Activated CD8-positive, alpha-beta memory T cell treated with anti-CD3 and anti-CD28 coated beads for 24 hours (primary cell): ENCODE measurements around the gene IL4R.

Experiments used
- DNase-seq: peaks from one replicate; pipeline ENCODE4 v3.0.0-alpha.2; 2020

Gene IL4R

DNA sequence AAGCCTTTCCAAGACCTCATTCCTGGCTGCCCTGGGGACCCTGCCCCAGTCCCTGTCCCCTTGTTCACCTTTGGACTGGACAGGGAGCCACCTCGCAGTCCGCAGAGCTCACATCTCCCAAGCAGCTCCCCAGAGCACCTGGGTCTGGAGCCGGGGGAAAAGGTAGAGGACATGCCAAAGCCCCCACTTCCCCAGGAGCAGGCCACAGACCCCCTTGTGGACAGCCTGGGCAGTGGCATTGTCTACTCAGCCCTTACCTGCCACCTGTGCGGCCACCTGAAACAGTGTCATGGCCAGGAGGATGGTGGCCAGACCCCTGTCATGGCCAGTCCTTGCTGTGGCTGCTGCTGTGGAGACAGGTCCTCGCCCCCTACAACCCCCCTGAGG is 49.5 kb downstream of the IL4R start:
- DNase-seq: no peak

GRCh38 chr16:27363797-27364196 is 50.0 kb downstream of the IL4R start:
- DNase-seq: no peak

DNA sequence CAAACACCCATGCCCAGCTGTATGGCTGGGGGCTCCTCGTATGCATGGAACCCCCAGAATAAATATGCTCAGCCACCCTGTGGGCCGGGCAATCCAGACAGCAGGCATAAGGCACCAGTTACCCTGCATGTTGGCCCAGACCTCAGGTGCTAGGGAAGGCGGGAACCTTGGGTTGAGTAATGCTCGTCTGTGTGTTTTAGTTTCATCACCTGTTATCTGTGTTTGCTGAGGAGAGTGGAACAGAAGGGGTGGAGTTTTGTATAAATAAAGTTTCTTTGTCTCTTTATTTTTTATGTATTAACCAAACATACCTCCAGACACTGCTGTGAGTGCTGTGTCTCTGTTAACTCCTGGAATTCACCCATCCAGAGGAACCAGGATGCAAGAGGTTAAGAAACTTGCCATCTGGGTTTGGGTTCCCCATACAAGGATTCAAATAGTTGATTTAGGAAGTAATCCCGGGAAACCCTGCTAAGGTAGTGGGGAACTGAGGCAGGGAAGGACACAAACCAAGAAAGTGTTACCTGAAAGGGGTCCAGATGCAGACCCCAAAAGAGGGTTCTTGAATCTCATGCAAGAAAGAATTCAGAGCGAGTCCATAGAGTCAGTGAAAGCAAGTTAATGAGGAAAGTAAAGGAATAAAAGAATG is 50.8 kb downstream of the IL4R start:
- DNase-seq: no peak

DNA sequence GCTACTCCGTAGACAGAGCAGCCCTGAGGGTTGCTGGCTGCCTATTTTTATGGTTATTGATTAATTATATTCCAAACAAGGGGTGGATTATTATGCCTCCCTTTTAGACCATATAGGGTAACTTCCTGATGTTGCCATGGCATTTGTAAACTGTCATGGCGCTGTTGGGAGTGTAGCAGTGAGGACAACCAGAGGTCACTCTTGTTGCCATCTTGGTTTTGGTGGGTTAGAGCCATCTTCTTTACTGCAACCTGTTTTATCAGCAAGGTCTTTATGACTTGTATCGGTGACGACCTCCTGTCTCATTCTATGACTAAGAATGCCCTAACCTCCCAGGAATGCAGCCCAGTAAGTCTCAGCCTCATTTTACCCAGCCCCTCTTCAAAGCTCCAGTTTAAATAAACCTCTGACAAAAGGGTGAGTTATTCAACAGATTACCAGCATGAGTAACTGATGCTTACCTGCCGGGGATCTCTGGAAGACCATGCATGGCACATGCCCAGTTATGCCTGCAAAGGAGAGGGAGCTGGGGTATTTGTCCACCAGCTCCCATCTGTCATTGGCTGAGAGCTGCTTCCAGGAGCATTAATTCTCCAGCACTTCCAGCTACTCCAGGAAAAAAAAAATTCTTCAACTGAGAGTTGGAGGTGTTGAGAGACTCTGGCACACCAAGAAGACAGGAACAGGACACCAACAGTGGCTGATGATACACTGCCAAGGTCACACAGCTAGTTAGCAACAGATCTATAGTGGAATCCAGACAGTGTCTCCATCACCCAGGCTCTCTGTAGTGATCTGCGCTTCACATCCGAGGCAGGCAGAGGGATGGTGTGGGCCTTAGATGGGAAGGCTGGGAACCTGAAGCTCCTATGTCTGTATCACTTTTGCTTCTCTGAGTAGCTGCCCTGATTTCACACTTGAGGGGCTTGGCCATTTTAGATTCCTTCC is 51.6 kb downstream of the IL4R start:
- DNase-seq: no peak

- DNase-seq: peak; percentile 83
These were observed 53.1 kb downstream of the IL4R start for GRCh38 chr16:27366687-27367460.

- DNase-seq: peak; percentile 92
These were observed 53.9 kb downstream of the IL4R start for GRCh38 chr16:27367461-27368357.

DNA sequence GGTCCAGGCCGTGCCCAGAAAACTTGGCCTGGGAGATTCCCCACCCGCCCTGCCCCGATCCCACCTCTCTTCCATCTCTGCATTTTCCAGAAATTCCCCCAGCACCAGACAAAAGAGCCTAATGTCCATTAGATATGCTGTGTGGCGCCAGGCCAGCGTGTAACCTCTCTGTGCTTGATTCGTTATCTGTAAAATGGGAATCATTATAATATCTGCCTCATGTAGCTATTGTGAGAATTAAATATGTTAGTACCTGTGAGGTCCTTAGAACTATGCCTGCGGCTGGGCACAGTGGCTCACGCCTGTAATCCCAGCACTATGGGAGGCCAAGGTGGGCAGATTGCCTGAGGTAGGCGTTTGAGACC is 54.6 kb downstream of the IL4R start:
- no peak for DNase-seq

GRCh38 chr16:27369806-27370205 is 56.0 kb downstream of the IL4R start:
- DNase-seq: no peak

- no peak for DNase-seq
These were observed 56.5 kb downstream of the IL4R start for GRCh38 chr16:27370318-27370717.

GRCh38 chr16:27373312-27373711 is 59.5 kb downstream of the IL4R start:
- DNase-seq: no peak

DNA sequence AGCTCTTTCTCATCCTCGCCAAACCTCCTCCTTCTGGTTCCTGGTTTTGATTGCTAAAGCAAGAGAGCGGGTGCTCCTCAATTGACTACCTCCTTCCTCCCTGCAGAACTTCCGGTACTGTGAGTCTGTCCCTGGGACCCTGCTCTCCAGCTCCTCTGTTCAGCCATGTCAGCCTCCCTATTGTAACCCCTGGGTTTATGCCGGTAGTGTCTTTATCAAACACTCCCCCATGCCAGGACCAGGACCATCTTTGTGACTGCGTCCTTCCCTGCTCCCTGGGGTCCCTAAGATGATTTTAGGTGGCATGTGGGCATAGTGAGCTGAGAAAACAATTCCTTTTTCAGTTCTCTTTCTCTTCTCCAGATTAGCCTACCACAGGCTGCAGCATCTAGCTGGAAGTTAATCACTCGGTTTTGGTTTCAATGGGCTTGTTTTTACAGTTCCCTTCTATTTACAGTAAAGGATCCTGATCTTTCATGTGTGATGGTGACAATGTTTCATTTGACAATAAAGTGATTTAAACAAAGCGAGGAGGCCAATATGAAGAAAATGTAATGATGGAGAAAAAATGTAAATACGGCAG is 60.5 kb downstream of the IL4R start:
- peak; percentile 68 for DNase-seq

DNA sequence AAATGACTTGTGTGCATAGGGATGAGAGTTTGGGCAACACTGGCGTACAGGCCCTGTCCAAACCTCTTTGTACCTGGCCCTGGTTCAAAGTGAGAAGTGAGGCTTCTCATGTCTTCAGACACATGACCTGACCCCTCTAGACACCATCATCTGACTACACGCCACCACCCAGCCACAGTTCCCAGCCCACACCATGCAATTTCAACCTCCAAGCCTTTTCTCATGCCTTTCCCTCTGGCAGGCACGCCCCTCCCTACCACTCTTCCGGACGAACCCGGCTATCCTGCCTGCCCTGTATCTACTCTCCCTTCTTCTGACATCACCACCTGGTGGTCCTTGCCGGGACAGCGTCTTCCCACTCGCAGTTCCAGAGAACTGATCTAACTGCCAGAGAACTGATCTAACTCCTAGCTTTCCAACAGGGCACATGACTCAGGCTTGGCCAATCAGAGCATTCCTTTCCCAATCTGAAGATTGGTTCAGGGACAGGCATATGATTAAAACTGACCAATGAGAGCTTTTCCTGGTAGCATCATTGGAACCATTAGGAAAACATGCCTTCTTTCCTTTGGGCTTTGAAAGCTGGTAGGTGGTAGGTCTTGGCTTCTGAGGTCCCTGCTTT is 61.1 kb downstream of the IL4R start:
- DNase-seq: peak; percentile 75

DNA sequence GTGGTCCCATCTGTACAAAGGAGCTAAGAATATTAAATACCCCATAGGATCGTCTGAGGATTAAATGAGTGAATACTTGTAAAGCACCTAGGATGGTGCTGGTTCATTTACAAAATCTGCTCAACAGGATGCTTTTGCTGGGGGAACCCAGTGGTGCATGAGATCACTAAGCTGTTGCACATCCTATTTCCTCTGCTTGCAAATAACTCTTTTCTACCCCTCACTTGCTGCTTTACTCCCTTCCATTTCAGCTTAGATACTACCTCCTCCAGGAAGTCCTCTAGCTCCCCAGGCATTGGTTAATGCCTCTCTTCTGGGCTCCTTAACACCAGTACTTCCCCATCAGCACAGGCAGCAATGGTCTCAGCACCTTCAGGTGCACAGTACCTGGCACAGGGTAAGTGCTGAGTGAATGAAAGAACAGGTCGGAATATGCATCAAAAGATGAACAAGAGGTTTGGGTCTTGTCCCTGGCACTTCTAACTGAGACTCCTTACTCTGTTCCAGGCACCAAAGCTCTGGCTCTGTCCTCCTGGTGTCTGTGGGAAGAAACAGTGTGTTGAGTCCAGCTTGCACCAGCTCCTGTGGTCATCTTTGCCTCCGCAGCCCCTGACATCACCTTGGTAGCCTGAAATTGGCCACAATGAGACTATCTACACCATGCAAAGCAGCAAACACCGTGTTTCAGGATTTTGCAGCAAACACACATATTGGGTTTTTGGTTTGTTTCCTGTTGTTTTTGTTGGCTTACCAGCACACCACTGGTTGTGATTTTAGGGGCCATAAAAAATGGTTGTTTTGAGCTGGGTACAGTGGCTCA is 64.1 kb downstream of the IL4R start:
- DNase-seq: peak; percentile 57

DNA sequence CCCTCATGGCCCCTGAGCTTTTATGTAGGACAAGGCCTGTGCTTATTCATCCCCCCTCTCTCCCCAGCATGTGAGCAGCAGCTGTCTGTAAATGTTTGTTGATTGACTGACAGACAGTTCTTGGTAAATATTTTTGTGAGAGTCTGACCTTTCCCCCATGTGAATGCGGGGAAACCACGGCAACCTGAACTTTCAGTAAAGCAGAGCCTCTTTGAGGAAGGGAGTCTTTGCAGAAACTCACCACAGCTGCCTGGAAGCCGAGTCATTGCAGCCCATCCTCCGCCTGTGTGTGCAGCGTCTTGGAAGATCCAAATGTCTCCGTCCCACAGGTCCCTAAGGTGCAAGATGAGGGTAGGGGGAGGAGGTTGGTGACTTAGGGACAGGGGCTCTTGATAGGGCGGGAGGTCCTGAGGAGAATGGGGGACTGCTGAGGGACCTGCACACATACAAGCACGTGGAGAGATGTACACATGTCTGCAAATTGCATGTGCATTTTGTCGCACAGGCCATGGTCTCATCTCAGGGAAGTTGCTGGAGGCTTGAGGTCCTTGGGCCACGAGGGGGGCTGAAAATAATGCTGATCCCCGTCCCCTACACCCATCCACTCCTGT is 65.2 kb downstream of the IL4R start:
- DNase-seq: peak; percentile 63

- peak; percentile 52 for DNase-seq
These were observed 66.1 kb downstream of the IL4R start for GRCh38 chr16:27379919-27380318.

GRCh38 chr16:27381236-27381635 is 67.5 kb downstream of the IL4R start:
- peak; percentile 48 for DNase-seq

DNA sequence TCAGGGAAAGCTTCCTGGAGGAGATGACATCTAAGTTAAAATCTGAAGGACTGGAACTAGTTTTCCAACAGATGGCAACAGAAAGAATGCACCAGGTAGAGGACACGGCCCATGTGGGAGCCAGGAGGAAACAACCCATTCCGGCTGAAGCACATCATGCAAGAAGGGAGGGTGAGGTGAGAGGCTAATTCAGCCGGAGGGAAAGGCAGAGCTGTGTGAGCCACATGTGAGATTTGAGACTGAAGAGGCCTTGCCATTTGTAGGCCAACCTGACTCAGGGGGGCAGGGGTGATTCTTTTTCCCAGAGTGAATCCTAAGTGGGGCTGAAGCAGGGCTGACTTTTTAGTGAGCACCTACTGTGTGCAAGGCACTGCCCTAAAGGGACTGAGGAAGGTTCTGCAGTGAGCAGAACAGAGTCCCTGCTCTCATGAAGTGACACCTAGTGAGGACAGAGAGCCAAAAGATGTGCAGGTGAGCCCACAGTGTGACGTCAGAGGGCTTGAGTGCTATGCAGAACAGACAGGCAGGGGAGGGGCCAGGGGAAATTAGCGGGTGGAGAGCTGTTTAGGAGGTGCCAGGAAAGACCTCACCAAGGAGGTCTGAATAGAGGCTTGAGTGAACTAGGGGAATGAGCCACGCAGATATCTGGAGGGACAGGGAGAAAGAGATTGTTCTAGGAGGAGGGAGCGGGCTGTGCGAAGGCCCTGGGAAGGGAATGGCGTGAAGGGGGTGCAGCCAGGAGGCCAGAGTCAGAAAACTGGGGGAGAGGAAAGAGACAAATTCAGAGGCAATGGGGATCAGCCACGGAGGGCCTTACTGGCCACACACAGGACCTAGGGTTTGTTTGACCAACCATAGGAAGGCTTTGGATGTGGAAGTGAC is 68.4 kb downstream of the IL4R start:
- peak; percentile 52 for DNase-seq

GRCh38 chr16:27383556-27384243 is 69.9 kb downstream of the IL4R start:
- peak; percentile 44 for DNase-seq

DNA sequence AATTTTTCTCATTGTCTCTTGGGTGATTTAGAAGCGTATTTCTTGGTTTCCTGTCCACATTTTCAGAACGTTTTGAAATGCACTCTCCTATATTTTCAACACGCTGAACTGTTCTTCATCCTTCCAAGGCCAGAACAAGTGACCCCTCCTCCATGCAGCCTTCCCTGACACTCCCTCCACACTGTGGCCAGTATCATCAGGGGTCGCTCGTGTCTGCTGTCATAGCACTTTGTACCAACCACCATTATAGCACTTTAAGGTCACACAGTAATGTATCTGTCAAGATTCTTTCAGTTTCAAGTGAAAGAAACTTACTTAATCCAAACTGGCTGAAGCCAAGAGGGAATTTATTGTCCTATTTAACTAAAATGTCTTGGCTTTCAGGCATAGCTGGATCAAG is 70.7 kb downstream of the IL4R start:
- DNase-seq: no peak
